Measurements from ENCODE around the gene DSC1. TPM values are rescaled to one million over a fixed set of nuclear protein-coding genes. Genes with fewer than 3 reads are reported as not detected.
"Not testable (repeated sequence)": the region's sequence is repeated elsewhere in the genome, so short reads cannot be mapped to it uniquely, and the experiment has no call there.

The DSC1 gene
- polyA plus RNA-seq, 1 of the 3 experiments (the other 2 are of a cell fraction), result not detected

GRCh38 chr18:31125878-31126277 is 36.8 kb downstream of the DSC1 start (continued):
- TF ChIP-seq POLR2AphosphoS5 (IDR thresholded peaks at IDR 0.05; ENCODE audit: low read depth, low read length) (no peak), EP300 (IDR thresholded peaks at IDR 0.05; ENCODE audit: borderline replicate concordance in 1 of 2, low read depth in 1 of 2, low read length in 1 of 2) (no peak)

- H3F3A ChIP-seq (replicated peaks; ENCODE audit: insufficient read depth); H4K20me1 ChIP-seq (ENCODE audit: insufficient read depth); POLR2A ChIA-PET; H3K27me3 ChIP-seq (ENCODE audit: insufficient read depth); CTCF ChIA-PET; H3K4me2 ChIP-seq; H2AFZ ChIP-seq (ENCODE audit: low read depth); H3K4me1 ChIP-seq (ENCODE audit: control insufficient read depth in 1 of 2, insufficient read depth in 2 of 2, low read depth in 1 of 2, low read length in 1 of 2); H3K4me3 ChIP-seq (ENCODE audit: low read depth in 2 of 2, low read length in 1 of 2); H3K36me3 ChIP-seq (replicated peaks in 1 of 2; ENCODE audit: control insufficient read depth in 1 of 2, insufficient read depth in 2 of 2, low read length in 1 of 2); H3K9ac ChIP-seq; H3K79me2 ChIP-seq (ENCODE audit: insufficient read depth); H3K27ac ChIP-seq (ENCODE audit: low read depth in 2 of 2, low read length in 1 of 2); DNase-seq; H3K9me2 ChIP-seq; H3K9me3 ChIP-seq: not testable (repeated sequence)
- 13% methylated on average over 2 of the region's 2 CpGs for WGBS (ENCODE audit: low lambda C conversion rate)
Measured at GRCh38 chr18:31123125-31123524, 39.5 kb downstream of the DSC1 start.

GRCh38 chr18:31120594-31120993 is 42.1 kb downstream of the DSC1 start:
- ChIA-PET POLR2A (no interaction called here), CTCF (no interaction called here)
- 3% methylated on average over 2 of the region's 2 CpGs for WGBS (ENCODE audit: low lambda C conversion rate)
- Histone ChIP-seq H3K4me3 (ENCODE audit: low read depth in 2 of 2, low read length in 1 of 2) (no peak overlapping the region), H3K4me2 (no peak overlapping the region), H3K4me1 (ENCODE audit: control insufficient read depth in 1 of 2, insufficient read depth in 2 of 2, low read depth in 1 of 2, low read length in 1 of 2) (no peaks in the 10 kb centered on the region), H4K20me1 (ENCODE audit: insufficient read depth) (no peaks in the 10 kb centered on the region), H3K27me3 (ENCODE audit: insufficient read depth) (no peaks in the 10 kb centered on the region), H3K9me3 (no peaks in the 10 kb centered on the region), H3K36me3 (replicated peaks in 1 of 2; ENCODE audit: control insufficient read depth in 1 of 2, insufficient read depth in 2 of 2, low read length in 1 of 2) (no peaks in the 10 kb centered on the region), H3K9me2 (no peaks in the 10 kb centered on the region), H3F3A (replicated peaks; ENCODE audit: insufficient read depth) (no peaks in the 10 kb centered on the region), H3K79me2 (ENCODE audit: insufficient read depth) (no peaks in the 10 kb centered on the region), H2AFZ (ENCODE audit: low read depth) (no peak overlapping the region), H3K9ac (no peak overlapping the region), H3K27ac (ENCODE audit: low read depth in 2 of 2, low read length in 1 of 2) (no peak overlapping the region)
- no peak for DNase-seq
- no peak for TF ChIP-seq YY1 (IDR thresholded peaks at IDR 0.05; ENCODE audit: low read depth)
- no peak for TF ChIP-seq EP300 (IDR thresholded peaks at IDR 0.05; ENCODE audit: borderline replicate concordance in 1 of 2, low read depth in 1 of 2, low read length in 1 of 2)

- H3K9me3 ChIP-seq, result no peaks in the 10 kb centered on the region
- ChIA-PET CTCF (no interaction called here), POLR2A (no interaction called here)
- H3K4me2 ChIP-seq, result no peak overlapping the region
- no peaks in the 10 kb centered on the region for H4K20me1 ChIP-seq (ENCODE audit: insufficient read depth)
- no peak for DNase-seq
- no peaks in the 10 kb centered on the region for H3F3A ChIP-seq (replicated peaks; ENCODE audit: insufficient read depth)
- no peak overlapping the region for H3K27ac ChIP-seq (ENCODE audit: low read depth in 2 of 2, low read length in 1 of 2)
- no peaks in the 10 kb centered on the region for H3K27me3 ChIP-seq (ENCODE audit: insufficient read depth)
- no peaks in the 10 kb centered on the region for H3K79me2 ChIP-seq (ENCODE audit: insufficient read depth)
- no peaks in the 10 kb centered on the region for H3K9me2 ChIP-seq
- WGBS (ENCODE audit: low lambda C conversion rate), result 3% methylated on average over 2 of the region's 2 CpGs
- H2AFZ ChIP-seq (ENCODE audit: low read depth), result no peak overlapping the region
- no peaks in the 10 kb centered on the region for H3K36me3 ChIP-seq (replicated peaks in 1 of 2; ENCODE audit: control insufficient read depth in 1 of 2, insufficient read depth in 2 of 2, low read length in 1 of 2)
- H3K4me1 ChIP-seq (ENCODE audit: control insufficient read depth in 1 of 2, insufficient read depth in 2 of 2, low read depth in 1 of 2, low read length in 1 of 2), result no peaks in the 10 kb centered on the region
- no peak overlapping the region for H3K9ac ChIP-seq
- no peak overlapping the region for H3K4me3 ChIP-seq (ENCODE audit: low read depth in 2 of 2, low read length in 1 of 2)
- TF ChIP-seq FOXM1 (IDR thresholded peaks at IDR 0.05; ENCODE audit: low read depth), result no peak
- TF ChIP-seq USF2 (IDR thresholded peaks at IDR 0.05; ENCODE audit: borderline replicate concordance, low read depth, low read length), result no peak
- no peak for TF ChIP-seq SMC3 (IDR thresholded peaks at IDR 0.05; ENCODE audit: low read depth, low read length)
- no peak for TF ChIP-seq REST (IDR thresholded peaks at IDR 0.05; ENCODE audit: low read depth, low read length)
- no peak for TF ChIP-seq TAF1 (IDR thresholded peaks at IDR 0.05; ENCODE audit: borderline replicate concordance, low read depth, low read length)
- TF ChIP-seq MXI1 (IDR thresholded peaks at IDR 0.05; ENCODE audit: low read depth, low read length), result no peak
- no peak for TF ChIP-seq TEAD4 (IDR thresholded peaks at IDR 0.05; ENCODE audit: borderline replicate concordance, insufficient read depth)
- TF ChIP-seq ELF1 (IDR thresholded peaks at IDR 0.05), result no peak
- no peak for TF ChIP-seq RAD21 (IDR thresholded peaks at IDR 0.05; ENCODE audit: low read length)
- no peak for TF ChIP-seq MEF2A (IDR thresholded peaks at IDR 0.05; ENCODE audit: borderline replicate concordance, low read depth)
- TF ChIP-seq JUND (IDR thresholded peaks at IDR 0.05), result no peak
- no peak for TF ChIP-seq MAX (IDR thresholded peaks at IDR 0.05; ENCODE audit: low read depth)
- no peak for TF ChIP-seq EZH2phosphoT487 (IDR thresholded peaks at IDR 0.05; ENCODE audit: borderline replicate concordance, low read depth)
- no peak for TF ChIP-seq NFIC (IDR thresholded peaks at IDR 0.05; ENCODE audit: borderline replicate concordance)
Measured at GRCh38 chr18:31116853-31117595, 45.6 kb downstream of the DSC1 start.
